Skeletal muscle tissue (tissue), 4 donors: ENCODE data around the gene CNGA4. TPM values are rescaled to one million over a fixed set of nuclear protein-coding genes. Genes with fewer than 3 reads are reported as not detected.
"Not testable (repeated sequence)": the region's sequence is repeated elsewhere in the genome, so short reads cannot be mapped to it uniquely, and the experiment has no call there.

Experiments
- H3K27ac ChIP-seq: one replicate; pipeline ENCODE4 v1.7.0; 2013; ENCODE audit warnings: mild to moderate bottlenecking, low read depth, low read length, inconsistent platforms
- H3K27me3 ChIP-seq, 3 donors: one replicate each; pipeline ENCODE4 v1.7.0; 2013; ENCODE audit warnings: low read length in 3 of 3; ENCODE audit not compliant: control insufficient read depth in 3 of 3, insufficient read depth in 3 of 3
- H3K36me3 ChIP-seq, 3 donors: one replicate each; pipeline ENCODE4 v1.7.0; 2013; ENCODE audit warnings: low read length in 3 of 3; ENCODE audit not compliant: control insufficient read depth in 3 of 3, insufficient read depth in 3 of 3
- H3K4me1 ChIP-seq, 3 donors: one replicate each; pipeline ENCODE4 v1.7.0; 2013; ENCODE audit warnings: low read length in 3 of 3, mild to moderate bottlenecking in 3 of 3; ENCODE audit not compliant: control insufficient read depth in 3 of 3, insufficient read depth in 3 of 3
- H3K4me3 ChIP-seq, 3 donors: one replicate each; pipeline ENCODE4 v1.7.0; 2013; ENCODE audit warnings: low read length in 3 of 3
- H3K9ac ChIP-seq, 3 donors: one replicate each; pipeline ENCODE4 v1.7.0; 2013; ENCODE audit warnings: low read length in 3 of 3, mild to moderate bottlenecking in 3 of 3, moderate library complexity in 2 of 3, low read depth in 1 of 3
- H3K9me3 ChIP-seq, 3 donors: one replicate each; pipeline ENCODE4 v1.7.0; 2013; ENCODE audit warnings: low read length in 3 of 3; ENCODE audit not compliant: control insufficient read depth in 3 of 3
- total RNA-seq: library from RNA; depleted of rRNA; stranded (reverse); fragments of >200 nt; gene quantifications from one replicate; pipeline ENCODE4 v1.2.3, GENCODE V29; 2014
- donor health status: Osteomylitis.

CNGA4 gene
- total RNA-seq, 1 donor from 2014 or later = not detected

GRCh38 chr11:6237761-6238302, 1.1 kb upstream of the CNGA4 start:
- Histone ChIP-seq H3K9me3 (no peaks in the 10 kb centered on the region), H3K36me3 (no peaks in the 10 kb centered on the region), H3K4me3 (no peak overlapping the region), H3K9ac (no peak overlapping the region), H3K4me1 (peaks cover 10 to 21% (median 12%) of the 10 kb centered on the region in 3 donors), H3K27ac (no peak overlapping the region), H3K27me3 (no peaks in the 10 kb centered on the region)

GRCh38 chr11:6240139-6240538, 1.2 kb downstream of the CNGA4 start:
- Histone ChIP-seq H3K4me3 (no peak overlapping the region), H3K9me3 (no peaks in the 10 kb centered on the region)

GRCh38 chr11:6240781-6241180, 1.9 kb downstream of the CNGA4 start:
- H3K9ac ChIP-seq = no peak overlapping the region
- no peaks in the 10 kb centered on the region for H3K27me3 ChIP-seq
- H3K27ac ChIP-seq = no peak overlapping the region
- H3K9me3 ChIP-seq = no peaks in the 10 kb centered on the region
- H3K36me3 ChIP-seq = no peaks in the 10 kb centered on the region
- no peak overlapping the region for H3K4me3 ChIP-seq
- no peaks in the 10 kb centered on the region for H3K4me1 ChIP-seq

More at GRCh38 chr11:6240139-6240538, 1.2 kb downstream of the CNGA4 start:
- Histone ChIP-seq H3K27me3 (no peaks in the 10 kb centered on the region), H3K9ac (no peak overlapping the region), H3K36me3 (no peaks in the 10 kb centered on the region), H3K27ac (no peak overlapping the region), H3K4me1 (peaks cover 0 to 3% (median 2%) of the 10 kb centered on the region in 3 donors)

GRCh38 chr11:6241316-6241715, 2.4 kb downstream of the CNGA4 start:
- Histone ChIP-seq H3K4me3 (no peak overlapping the region), H3K9me3 (no peaks in the 10 kb centered on the region), H3K27me3 (no peaks in the 10 kb centered on the region), H3K27ac (no peak overlapping the region), H3K36me3 (no peaks in the 10 kb centered on the region), H3K4me1 (no peaks in the 10 kb centered on the region), H3K9ac (no peak overlapping the region)

- Histone ChIP-seq H3K27me3 (no peaks in the 10 kb centered on the region), H3K9me3 (no peaks in the 10 kb centered on the region), H3K9ac (no peak overlapping the region), H3K27ac (no peak overlapping the region), H3K36me3 (no peaks in the 10 kb centered on the region), H3K4me1 (no peaks in the 10 kb centered on the region), H3K4me3 (no peak overlapping the region)
Measured at GRCh38 chr11:6245536-6245935, 6.6 kb downstream of the CNGA4 start.

- no peaks in the 10 kb centered on the region for H3K27me3 ChIP-seq
- no peaks in the 10 kb centered on the region for H3K36me3 ChIP-seq
- no peak overlapping the region for H3K9ac ChIP-seq
- no peak overlapping the region for H3K27ac ChIP-seq
- no peaks in the 10 kb centered on the region for H3K9me3 ChIP-seq
- no peak overlapping the region for H3K4me3 ChIP-seq
- H3K4me1 ChIP-seq = no peaks in the 10 kb centered on the region
Measured at GRCh38 chr11:6248248-6248647, 9.4 kb downstream of the CNGA4 start.

- not testable (repeated sequence) for H3K27ac ChIP-seq, H3K9me3 ChIP-seq, H3K27me3 ChIP-seq, H3K9ac ChIP-seq, H3K36me3 ChIP-seq, H3K4me3 ChIP-seq, H3K4me1 ChIP-seq
Measured at GRCh38 chr11:6248897-6249296, 10.0 kb downstream of the CNGA4 start.

GRCh38 chr11:6249770-6250555, 11.1 kb downstream of the CNGA4 start:
- Histone ChIP-seq H3K27me3 (peaks cover 0 to 3% (median 0%) of the 10 kb centered on the region in 3 donors), H3K27ac (no peak overlapping the region), H3K9me3 (no peaks in the 10 kb centered on the region), H3K9ac (no peak overlapping the region), H3K4me3 (no peak overlapping the region), H3K4me1 (no peaks in the 10 kb centered on the region), H3K36me3 (no peaks in the 10 kb centered on the region)

- Histone ChIP-seq H3K9me3 (no peaks in the 10 kb centered on the region), H3K4me3 (no peak overlapping the region), H3K36me3 (no peaks in the 10 kb centered on the region), H3K4me1 (no peaks in the 10 kb centered on the region), H3K27me3 (peaks cover 0 to 7% (median 2%) of the 10 kb centered on the region in 3 donors), H3K9ac (no peak overlapping the region), H3K27ac (no peak overlapping the region)
Measured at GRCh38 chr11:6251120-6251733, 12.3 kb downstream of the CNGA4 start.

GRCh38 chr11:6251990-6252473, 13.1 kb downstream of the CNGA4 start:
- no peak overlapping the region for H3K27ac ChIP-seq
- H3K4me3 ChIP-seq = no peak overlapping the region

More at GRCh38 chr11:6251990-6252473, 13.1 kb downstream of the CNGA4 start:
- H3K9ac ChIP-seq = peak overlapping the region in 1 of 3 donors; percentile 16
- no peaks in the 10 kb centered on the region for H3K4me1 ChIP-seq
- H3K36me3 ChIP-seq = no peaks in the 10 kb centered on the region
- peaks cover under 1 to 9% (median 6%) of the 10 kb centered on the region in 3 donors for H3K27me3 ChIP-seq
- no peaks in the 10 kb centered on the region for H3K9me3 ChIP-seq
